Panc1 (cell line): Measurements from ENCODE around the gene DGKG. TPM values are rescaled to one million over a fixed set of nuclear protein-coding genes. Genes with fewer than 3 reads are reported as not detected.

Experiments used
- ATAC-seq: fragments of 200-7000 bp; cut with Tn5 transposase; 2 replicates; pipeline ENCODE4 v1.9.1; 2020; ENCODE audit warnings: mild to moderate bottlenecking, moderate library complexity
- BruUV-seq: library from RNA; stranded (reverse); fragments of 400-500 nt; replicated peaks from 2 replicates; lab custom pipeline; 2021; lab: Mats Ljungman, UMichigan
- CTCF ChIA-PET: fragments of 300-600 bp; sonication (Branson Sonifier 250); formaldehyde crosslinking; loops from one replicate; lab custom pipeline; 2022; ENCODE audit warnings: antibody characterized with exemption; lab: Charles Lee
- POLR2A ChIA-PET: fragments of 300-600 bp; sonication (Branson Sonifier 250); formaldehyde crosslinking; loops from one replicate; lab custom pipeline; 2022; ENCODE audit warnings: antibody characterized with exemption; lab: Charles Lee
- DNase-seq: peaks from one replicate; pipeline ENCODE4 v3.0.0-alpha.2; 2010; ENCODE audit warnings: low read depth, low spot score
- H3K27ac ChIP-seq: 2 replicates; pipeline ENCODE4 v1.5.1; 2011; ENCODE audit warnings: mild to moderate bottlenecking, low read length, inconsistent platforms
- H3K27me3 ChIP-seq: fragments of 200-500 bp; sonication (Bioruptor generic); 2 replicates; pipeline ENCODE4 v1.6.0; 2014; ENCODE audit warnings: low read length, inconsistent platforms; ENCODE audit not compliant: control insufficient read depth, insufficient read depth
- H3K36me3 ChIP-seq: fragments of 200-500 bp; sonication (Bioruptor generic); 2 replicates; pipeline ENCODE4 v1.5.1; 2014; ENCODE audit warnings: inconsistent platforms, mild to moderate bottlenecking, low read length, moderate library complexity; ENCODE audit not compliant: control insufficient read depth, insufficient read depth
- H3K4me1 ChIP-seq: 2 replicates; pipeline ENCODE4 v1.5.1; 2011; ENCODE audit warnings: inconsistent platforms, mild to moderate bottlenecking, low read length, moderate library complexity; ENCODE audit not compliant: control insufficient read depth, insufficient read depth
- H3K4me3 ChIP-seq, 2 experiments: 2 replicates each; pipeline ENCODE4 v1.5.1; 2011 to 2012; ENCODE audit warnings: low read depth in 2 of 2, low read length in 2 of 2, mild to moderate bottlenecking in 2 of 2, inconsistent platforms in 1 of 2, moderate library complexity in 1 of 2
- H3K9me3 ChIP-seq: fragments of 200-500 bp; sonication (Bioruptor generic); 2 replicates; pipeline ENCODE4 v1.5.1; 2014; ENCODE audit warnings: low read depth, mild to moderate bottlenecking, inconsistent platforms, low read length, moderate library complexity; ENCODE audit not compliant: control insufficient read depth, insufficient read depth
- CTCF ChIP-seq: fragments of 450-650 bp; IDR thresholded peaks from 2 replicates; pipeline ENCODE4 v1.5.1; 2017; ENCODE audit warnings: mild to moderate bottlenecking
- POLR2AphosphoS5 ChIP-seq: IDR thresholded peaks from 2 replicates; pipeline ENCODE4 v1.6.1; 2012; ENCODE audit warnings: mild to moderate bottlenecking, low read depth, low read length, moderate library complexity
- REST ChIP-seq, 2 experiments: IDR thresholded peaks; 2 replicates each; pipeline ENCODE4 v1.6.1; 2011 to 2012; ENCODE audit warnings: low read depth in 2 of 2, control low read depth in 1 of 2, low read length in 1 of 2, mild to moderate bottlenecking in 1 of 2, moderate library complexity in 1 of 2; ENCODE audit not compliant: insufficient read depth in 1 of 2
- SIN3A ChIP-seq: IDR thresholded peaks from 2 replicates; pipeline ENCODE4 v1.6.1; 2012; ENCODE audit warnings: low read depth, mild to moderate bottlenecking, low read length, moderate library complexity, borderline replicate concordance; ENCODE audit not compliant: insufficient read depth
- TCF7L2 ChIP-seq: IDR thresholded peaks from 2 replicates; pipeline ENCODE4 v1.6.1; 2011; ENCODE audit warnings: mild to moderate bottlenecking, low read depth, low read length, inconsistent platforms
- in situ Hi-C: cut with HindIII; loops from 2 replicates; pipeline ENCODE4 v1.10.0; 2016; ENCODE audit warnings: low sequenced_read_pairs, low pct_unique_long_range_greater_than_20kb
- intact Hi-C: fragments of 100-400 bp; cut with micrococcal nuclease; formaldehyde crosslinking; loops from one replicate; pipeline ENCODE4 v1.10.0; 2022; ENCODE audit not compliant: unreplicated experiment
- total RNA-seq: library from RNA; stranded (reverse); gene quantifications from one replicate; pipeline ENCODE4 v1.2.1, GENCODE V29; 2021; ENCODE audit not compliant: unreplicated experiment

The DGKG gene
- total RNA-seq, 1 experiment from 2014 or later, result 0.46 TPM

- ChIA-PET POLR2A (no interaction called here), CTCF (interaction anchor here (0.5 kb wide), 1 partner anchor 42 kb away, joined by 3 read pairs; no protein-coding TSS in a partner anchor)
- no peaks in the 10 kb centered on the region for H3K4me1 ChIP-seq
- no TSS peak for BruUV-seq
- peaks cover 2% of the 10 kb centered on the region for H3K27me3 ChIP-seq
- H3K4me3 ChIP-seq, result no peak overlapping the region
- intact Hi-C loops (no loop called here), in situ Hi-C loops (no loop called here)
- DNase-seq (no peak), ATAC-seq (no peak)
- H3K9me3 ChIP-seq, result no peaks in the 10 kb centered on the region
- H3K36me3 ChIP-seq, result no peaks in the 10 kb centered on the region
- H3K27ac ChIP-seq, result no peak overlapping the region
- TF ChIP-seq TCF7L2 (no peak), REST (IDR thresholded peaks at IDR 0.05; ENCODE audit: insufficient read depth in 1 of 2, low read depth in 2 of 2, low read length in 1 of 2) (no peak), CTCF (no peak), POLR2AphosphoS5 (no peak), SIN3A (no peak)
These were observed 212.6 kb downstream of the DGKG start for GRCh38 chr3:186149319-186149960.

GRCh38 chr3:186144257-186144656 lies 217.8 kb downstream of the DGKG start:
- intact Hi-C loops (no loop called here), in situ Hi-C loops (no loop called here)
- Histone ChIP-seq H3K9me3 (no peaks in the 10 kb centered on the region), H3K4me3 (no peak overlapping the region), H3K36me3 (no peaks in the 10 kb centered on the region), H3K27ac (no peak overlapping the region), H3K27me3 (peaks cover 2% of the 10 kb centered on the region), H3K4me1 (no peaks in the 10 kb centered on the region)
- no TSS peak for BruUV-seq
- CTCF ChIA-PET, result no interaction called here
- ATAC-seq, result no peak
- no peak for DNase-seq
- TF ChIP-seq CTCF (no peak), TCF7L2 (no peak), SIN3A (no peak), REST (IDR thresholded peaks at IDR 0.05; ENCODE audit: insufficient read depth in 1 of 2, low read depth in 2 of 2, low read length in 1 of 2) (no peak), POLR2AphosphoS5 (no peak)
- POLR2A ChIA-PET, result no interaction called here
